GM18909 (cell line): ENCODE data around the gene AGO3.
"Not testable (repeated sequence)": the region's sequence is repeated elsewhere in the genome, so short reads cannot be mapped to it uniquely, and the experiment has no call there.

Experiments used
- ATAC-seq: cut with Tn5 transposase; IDR thresholded peaks from one replicate; pipeline ENCODE4 v1.9.1; 2021; ENCODE audit warnings: mild to moderate bottlenecking; ENCODE audit not compliant: unreplicated experiment, poor library complexity

Gene AGO3

GRCh38 chr1:35923791-35924221, 7.1 kb upstream of the AGO3 start:
- no peak for ATAC-seq

GRCh38 chr1:35924838-35925237, 6.1 kb upstream of the AGO3 start:
- ATAC-seq: no peak

- ATAC-seq: no peak
These were observed 5.2 kb upstream of the AGO3 start for GRCh38 chr1:35925741-35926140.

GRCh38 chr1:35927472-35927871, 3.4 kb upstream of the AGO3 start:
- ATAC-seq: no peak

GRCh38 chr1:35929730-35930592, 944 bp upstream of the AGO3 start:
- no peak for ATAC-seq

- no peak for ATAC-seq
These were observed 697 bp downstream of the AGO3 start for GRCh38 chr1:35931446-35932157.

- no peak for ATAC-seq
These were observed 1.3 kb downstream of the AGO3 start for GRCh38 chr1:35932158-35932636.

- ATAC-seq: no peak
These were observed 2.0 kb downstream of the AGO3 start for GRCh38 chr1:35932941-35933340.

GRCh38 chr1:35935442-35936388, 4.8 kb downstream of the AGO3 start:
- no peak for ATAC-seq

GRCh38 chr1:35936838-35937237, 5.9 kb downstream of the AGO3 start:
- no peak for ATAC-seq

- ATAC-seq: no peak
These were observed 8.6 kb downstream of the AGO3 start for GRCh38 chr1:35939484-35939883.

GRCh38 chr1:35945327-35945726, 14.4 kb downstream of the AGO3 start:
- no peak for ATAC-seq

GRCh38 chr1:35947547-35947946, 16.6 kb downstream of the AGO3 start:
- no peak for ATAC-seq

GRCh38 chr1:35958558-35958957, 27.7 kb downstream of the AGO3 start:
- no peak for ATAC-seq

- ATAC-seq: no peak
These were observed 28.4 kb downstream of the AGO3 start for GRCh38 chr1:35959304-35959703.

GRCh38 chr1:35962952-35963351, 32.0 kb downstream of the AGO3 start:
- ATAC-seq: no peak

GRCh38 chr1:35964277-35964676, 33.4 kb downstream of the AGO3 start:
- ATAC-seq: not testable (repeated sequence)

GRCh38 chr1:35968396-35968795, 37.5 kb downstream of the AGO3 start:
- no peak for ATAC-seq

- ATAC-seq: no peak
These were observed 40.7 kb downstream of the AGO3 start for GRCh38 chr1:35971601-35972000.

- not testable (repeated sequence) for ATAC-seq
These were observed 41.7 kb downstream of the AGO3 start for GRCh38 chr1:35972631-35973030.
